GM21786 (cell line): ENCODE measurements around the gene TKT.

Experiments
- ATAC-seq: cut with Tn5 transposase; IDR thresholded peaks from one replicate; pipeline ENCODE4 v1.9.1; 2021; ENCODE audit not compliant: unreplicated experiment

TKT gene

DNA sequence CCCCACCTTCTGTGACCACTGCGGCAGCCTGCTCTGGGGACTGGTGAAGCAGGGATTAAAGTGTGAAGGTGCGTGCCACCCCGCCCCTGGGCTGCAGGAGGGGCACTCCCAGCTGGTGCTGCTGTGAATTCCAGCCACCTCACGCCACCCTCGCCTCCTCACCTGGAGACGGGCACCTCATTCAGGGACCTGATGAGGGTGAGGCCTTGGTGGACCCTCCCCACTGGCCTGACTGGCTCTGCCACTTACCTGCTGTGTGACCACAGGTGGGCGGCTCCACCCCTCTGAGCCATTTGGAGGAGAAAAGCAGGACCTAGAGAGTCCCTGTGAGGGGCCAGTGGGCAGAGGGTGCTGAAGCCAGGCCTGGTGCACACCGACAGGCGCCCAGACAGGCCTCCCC lies 72.3 kb downstream of the TKT start:
- ATAC-seq = no peak

DNA sequence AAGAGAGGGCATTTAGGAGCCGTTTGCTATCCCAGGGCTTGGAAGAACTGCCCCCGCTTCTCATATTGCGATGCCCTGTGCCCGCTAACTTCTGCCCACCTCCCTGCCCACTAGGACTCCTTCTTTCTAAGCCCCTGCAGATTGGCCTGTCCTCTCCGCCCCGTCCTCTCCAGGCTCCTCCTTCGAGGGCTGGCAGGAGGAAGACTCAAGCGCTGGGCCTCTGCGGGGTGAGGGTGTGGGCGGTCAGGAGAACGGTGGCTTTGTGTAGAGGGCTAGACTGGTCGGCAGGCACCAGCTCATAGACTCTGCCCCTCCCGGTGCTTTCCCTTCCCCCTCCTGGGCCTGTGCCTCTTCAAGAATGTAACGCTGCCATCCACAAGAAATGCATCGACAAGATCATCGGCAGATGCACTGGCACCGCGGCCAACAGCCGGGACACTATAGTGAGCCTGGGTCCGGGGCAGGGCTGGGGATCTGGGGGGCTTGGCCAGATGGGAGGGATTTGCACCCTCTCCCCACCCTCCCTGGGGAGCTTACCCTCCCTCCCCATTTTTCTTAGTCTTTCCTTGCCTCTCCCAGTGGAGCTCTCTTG lies 73.0 kb downstream of the TKT start:
- ATAC-seq = no peak

DNA sequence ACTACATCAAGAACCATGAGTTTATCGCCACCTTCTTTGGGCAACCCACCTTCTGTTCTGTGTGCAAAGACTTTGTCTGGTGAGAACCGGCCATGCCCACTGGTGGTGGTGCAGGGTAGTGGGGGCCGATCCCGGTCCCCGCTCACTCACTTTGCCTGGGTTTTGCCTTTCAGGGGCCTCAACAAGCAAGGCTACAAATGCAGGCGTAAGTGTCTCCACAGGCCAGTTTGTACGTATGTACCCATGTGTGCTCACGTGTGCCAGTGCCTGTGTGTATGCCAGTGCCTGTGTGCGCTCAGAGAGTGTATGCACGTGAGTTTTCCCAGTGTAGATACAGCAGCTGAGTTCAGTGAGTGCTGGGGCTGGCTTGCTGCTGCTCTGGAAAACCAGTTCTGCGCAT lies 74.3 kb downstream of the TKT start:
- no peak for ATAC-seq

DNA sequence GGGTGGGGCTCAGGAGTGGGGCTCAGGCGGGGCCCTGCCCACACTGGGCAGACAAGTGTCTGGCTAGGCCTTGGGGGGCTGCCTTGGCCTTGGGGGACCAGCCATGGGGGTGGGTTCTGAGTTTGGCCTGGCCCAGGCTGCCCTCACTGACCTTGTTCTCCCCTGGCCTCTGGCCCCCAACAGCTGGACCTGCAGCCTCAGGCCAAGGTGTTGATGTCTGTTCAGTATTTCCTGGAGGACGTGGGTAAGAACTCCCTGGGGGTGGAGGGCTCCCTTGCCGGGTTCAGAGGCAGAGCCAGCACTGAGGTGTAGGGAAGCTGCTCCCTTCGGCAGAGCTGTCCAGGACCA lies 74.8 kb downstream of the TKT start:
- ATAC-seq = peak; percentile 16

DNA sequence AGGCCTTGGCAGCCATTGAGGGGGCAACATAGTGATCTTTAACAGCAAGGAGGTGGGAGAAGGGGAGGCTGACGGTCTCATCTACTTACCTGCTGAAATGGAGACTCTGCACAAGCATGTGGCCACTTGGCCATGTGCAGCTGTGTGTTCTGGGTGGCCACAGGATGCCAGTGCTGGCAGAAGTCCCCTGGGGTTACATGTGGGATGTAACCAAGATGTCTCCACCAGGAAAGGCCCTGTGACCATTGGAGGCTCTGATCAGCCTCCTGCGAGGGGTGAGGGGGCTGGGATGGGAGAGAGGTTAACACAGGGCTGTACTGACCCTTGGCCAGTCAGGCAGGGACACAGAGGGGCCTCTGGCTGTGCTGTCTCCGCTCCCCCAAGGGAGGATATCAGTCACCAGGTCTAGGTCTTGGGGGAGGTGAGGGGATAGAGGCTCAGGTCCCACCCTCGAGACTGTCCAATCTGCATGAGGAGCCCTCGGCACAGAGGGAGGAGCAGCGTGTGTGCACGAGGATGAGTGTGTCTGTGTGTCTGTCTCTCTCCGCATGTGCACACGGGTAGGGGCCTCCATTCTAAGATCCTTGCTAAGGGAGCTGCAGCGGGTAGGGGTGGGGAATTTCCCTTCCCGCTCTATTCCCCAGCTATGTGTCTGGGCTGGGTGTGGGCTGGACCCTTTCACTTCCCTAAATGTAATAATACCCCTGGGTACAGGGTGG lies 75.4 kb downstream of the TKT start:
- peak; percentile 93 for ATAC-seq

DNA sequence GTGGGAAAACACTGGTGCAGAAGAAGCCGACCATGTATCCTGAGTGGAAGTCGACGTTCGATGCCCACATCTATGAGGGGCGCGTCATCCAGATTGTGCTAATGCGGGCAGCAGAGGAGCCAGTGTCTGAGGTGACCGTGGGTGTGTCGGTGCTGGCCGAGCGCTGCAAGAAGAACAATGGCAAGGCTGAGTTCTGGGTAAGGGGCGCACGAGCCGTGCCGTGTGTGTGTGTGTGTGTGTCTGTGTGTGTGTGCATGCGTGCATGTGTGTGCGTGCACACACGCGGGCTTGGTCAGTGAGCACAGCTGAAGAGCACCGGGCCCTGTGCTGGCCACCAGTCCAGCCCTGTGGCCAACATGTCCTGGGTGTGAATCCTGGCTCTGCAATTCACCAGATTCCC lies 76.2 kb downstream of the TKT start:
- ATAC-seq = no peak

DNA sequence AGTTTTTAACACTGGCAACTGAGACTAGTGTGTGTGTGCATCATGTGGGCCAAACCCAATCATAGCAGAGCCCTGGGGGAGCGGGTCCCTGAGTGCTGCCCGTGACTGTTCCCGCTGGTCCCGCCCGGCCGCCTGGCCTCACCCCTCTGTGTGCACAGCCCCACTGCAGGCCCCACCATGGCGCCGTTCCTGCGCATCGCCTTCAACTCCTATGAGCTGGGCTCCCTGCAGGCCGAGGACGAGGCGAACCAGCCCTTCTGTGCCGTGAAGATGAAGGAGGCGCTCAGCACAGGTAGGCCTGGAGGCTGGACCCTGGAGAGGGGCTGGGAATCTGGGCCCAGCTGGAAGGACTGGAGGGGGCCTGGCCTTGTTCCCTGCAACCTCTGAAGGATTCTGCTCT lies 77.6 kb downstream of the TKT start:
- ATAC-seq = no peak

DNA sequence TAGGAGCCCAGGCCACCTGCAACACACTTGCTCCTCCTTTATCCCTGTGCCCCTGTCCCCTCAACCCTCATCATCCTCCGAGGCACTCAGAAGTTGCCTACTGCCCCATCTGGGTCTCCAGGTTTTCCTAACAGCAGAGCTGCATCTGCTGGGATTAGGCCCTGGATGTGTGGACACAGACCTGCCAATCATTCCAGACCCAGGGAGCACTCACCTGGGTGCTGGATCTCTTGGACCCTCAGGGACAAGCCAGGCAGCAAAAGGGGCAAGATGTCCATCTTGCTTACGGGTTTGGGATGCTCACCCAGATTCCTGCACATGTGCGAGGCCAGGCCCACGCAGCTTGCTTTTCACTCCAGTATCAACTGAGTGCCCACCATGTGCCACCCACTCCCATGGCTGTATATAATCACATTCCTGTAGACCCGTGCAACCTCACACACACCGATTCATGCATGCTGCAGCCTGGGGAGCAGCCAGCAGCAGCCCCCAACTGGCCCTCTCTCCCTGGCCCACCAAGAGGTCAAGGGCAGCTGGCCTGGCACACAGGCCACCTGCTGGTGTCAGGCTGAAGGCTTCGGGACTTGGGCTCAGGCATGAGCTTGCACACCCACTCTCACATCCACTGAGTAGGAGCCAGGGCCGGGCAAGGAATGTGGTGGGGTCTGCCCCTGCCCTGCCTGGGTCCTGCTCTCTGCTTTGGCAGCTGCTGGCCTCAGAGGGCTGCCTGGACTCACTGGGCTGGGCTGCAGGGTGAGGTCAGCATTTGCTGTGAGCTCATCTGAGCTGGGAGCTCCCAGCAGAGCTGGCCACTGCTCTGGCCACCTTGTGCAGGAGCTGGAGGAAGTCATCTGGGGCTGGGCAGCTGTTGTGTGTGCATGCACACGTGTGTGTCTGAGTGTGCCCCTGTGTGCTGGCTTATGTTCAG lies 79.9 kb downstream of the TKT start:
- no peak for ATAC-seq
